Mesenchymal stem cell (in vitro differentiated cells and primary cell): ENCODE results near the gene SMIM45.

Experiments used
- DNase-seq: peaks from one replicate; pipeline ENCODE4 v3.0.0-alpha.2; 2013
- H2AFZ ChIP-seq: one replicate; pipeline ENCODE4 v1.6.1; 2013; ENCODE audit warnings: low read depth, mild to moderate bottlenecking, control low read depth, inconsistent platforms, low read length, moderate library complexity
- H2AK5ac ChIP-seq: 2 replicates; pipeline ENCODE4 v1.6.1; 2013; ENCODE audit warnings: low read length, moderate library complexity, mild to moderate bottlenecking, inconsistent platforms; ENCODE audit not compliant: severe bottlenecking
- H2BK120ac ChIP-seq: one replicate; pipeline ENCODE4 v1.6.1; 2013; ENCODE audit warnings: low read depth, mild to moderate bottlenecking, inconsistent platforms, low read length, moderate library complexity
- H2BK12ac ChIP-seq, 2 experiments: one replicate each; pipeline ENCODE4 v1.6.1; 2013; ENCODE audit warnings: inconsistent platforms in 2 of 2, low read length in 2 of 2, mild to moderate bottlenecking in 2 of 2, moderate library complexity in 2 of 2, control low read depth in 1 of 2
- H2BK15ac ChIP-seq: one replicate; pipeline ENCODE4 v1.6.1; 2013; ENCODE audit warnings: mild to moderate bottlenecking, low read depth, inconsistent platforms; ENCODE audit not compliant: poor library complexity, severe bottlenecking
- H2BK5ac ChIP-seq: 2 replicates; pipeline ENCODE4 v1.6.1; 2013; ENCODE audit warnings: low read depth, mild to moderate bottlenecking, low read length, control low read depth, inconsistent platforms; ENCODE audit not compliant: poor library complexity, severe bottlenecking
- H3K14ac ChIP-seq, 2 experiments: one replicate each; pipeline ENCODE4 v1.6.1; 2013; ENCODE audit warnings: inconsistent platforms in 2 of 2, low read length in 2 of 2, control low read depth in 1 of 2, mild to moderate bottlenecking in 1 of 2, moderate library complexity in 1 of 2
- H3K18ac ChIP-seq, 2 experiments: one replicate each; pipeline ENCODE4 v1.6.1; 2013; ENCODE audit warnings: inconsistent platforms in 2 of 2, low read length in 2 of 2, control low read depth in 1 of 2, low read depth in 1 of 2, mild to moderate bottlenecking in 1 of 2
- H3K23ac ChIP-seq, 2 experiments: one replicate each; pipeline ENCODE4 v1.6.1; 2013; ENCODE audit warnings: inconsistent platforms in 2 of 2, low read length in 2 of 2, mild to moderate bottlenecking in 2 of 2, moderate library complexity in 2 of 2, control low read depth in 1 of 2
- H3K27ac ChIP-seq: 2 replicates; pipeline ENCODE4 v1.5.1; 2013; ENCODE audit warnings: mild to moderate bottlenecking, moderate library complexity, low read length, control low read depth, inconsistent platforms; ENCODE audit not compliant: poor library complexity, severe bottlenecking
- H3K27me3 ChIP-seq, 2 experiments: 2 replicates each; pipeline versions ENCODE4 v1.6.1 to v1.7.0; 2013; ENCODE audit warnings: low read length in 2 of 2, mild to moderate bottlenecking in 2 of 2, moderate library complexity in 2 of 2, control low read depth in 1 of 2, inconsistent platforms in 1 of 2; ENCODE audit not compliant: control insufficient read depth in 1 of 2, insufficient read depth in 1 of 2
- H3K36me3 ChIP-seq, 2 experiments: 2 replicates each; pipeline versions ENCODE4 v1.6.1 to v1.7.0; 2013; ENCODE audit warnings: low read length in 2 of 2, control low read depth in 1 of 2, inconsistent platforms in 1 of 2, low read depth in 1 of 2, mild to moderate bottlenecking in 1 of 2; ENCODE audit not compliant: insufficient read depth in 2 of 2, control insufficient read depth in 1 of 2
- H3K4ac ChIP-seq, 2 experiments: one replicate each; pipeline ENCODE4 v1.6.1; 2013; ENCODE audit warnings: inconsistent platforms in 2 of 2, low read length in 2 of 2, mild to moderate bottlenecking in 2 of 2, moderate library complexity in 2 of 2, control low read depth in 1 of 2, low read depth in 1 of 2
- H3K4me1 ChIP-seq: 2 replicates; pipeline ENCODE4 v1.6.1; 2013; ENCODE audit warnings: low read depth, low read length, control low read depth; ENCODE audit not compliant: control insufficient read depth, insufficient read depth
- H3K4me2 ChIP-seq: 2 replicates; pipeline ENCODE4 v1.6.1; 2013; ENCODE audit warnings: low read length, mild to moderate bottlenecking, inconsistent platforms; ENCODE audit not compliant: poor library complexity, severe bottlenecking
- H3K4me3 ChIP-seq, 2 experiments: 2 replicates each; pipeline versions ENCODE4 v1.5.1 to v1.7.0; 2013; ENCODE audit warnings: low read length in 2 of 2, mild to moderate bottlenecking in 2 of 2, control low read depth in 1 of 2, low read depth in 1 of 2; ENCODE audit not compliant: insufficient read depth in 1 of 2
- H3K79me1 ChIP-seq: replicated peaks from 2 replicates; pipeline ENCODE4 v1.6.1; 2013; ENCODE audit warnings: mild to moderate bottlenecking, control low read depth, low read length, inconsistent platforms; ENCODE audit not compliant: poor library complexity, severe bottlenecking
- H3K9ac ChIP-seq: 2 replicates; pipeline ENCODE4 v1.7.0; 2013; ENCODE audit warnings: mild to moderate bottlenecking, low read length, moderate library complexity
- H3K9me3 ChIP-seq: 2 replicates; pipeline ENCODE4 v1.7.0; 2013; ENCODE audit warnings: mild to moderate bottlenecking, low read length; ENCODE audit not compliant: control insufficient read depth
- H4K8ac ChIP-seq: one replicate; pipeline ENCODE4 v1.6.1; 2013; ENCODE audit warnings: inconsistent platforms, mild to moderate bottlenecking, low read length, moderate library complexity
- H4K91ac ChIP-seq: one replicate; pipeline ENCODE4 v1.6.1; 2013; ENCODE audit warnings: mild to moderate bottlenecking, low read length, inconsistent platforms
- WGBS: methylation state at CpG from one replicate; pipeline ENCODE4 v1.1.7; 2013; ENCODE audit warnings: mixed read lengths; 5-methylcytosine and 5-hydroxymethylcytosine counted together

Gene SMIM45

GRCh38 chr22:41911001-41911611, 40.8 kb upstream of the SMIM45 start:
- Histone ChIP-seq H2BK15ac (peak overlapping the region; percentile 36), H2AK5ac (no peak overlapping the region), H4K8ac (no peak overlapping the region), H2BK12ac (no peak overlapping the region), H2AFZ (no peak overlapping the region), H3K14ac (no peak overlapping the region), H3K4me1 (peaks cover 49% of the 10 kb centered on the region), H4K91ac (no peak overlapping the region), H3K27me3 (peaks cover 44 to 55% of the 10 kb centered on the region in 2 experiments), H2BK120ac (no peak overlapping the region), H3K36me3 (peaks cover 14 to 20% of the 10 kb centered on the region in 2 experiments), H3K9ac (peak overlapping the region; percentile 29), H3K9me3 (no peaks in the 10 kb centered on the region), H3K79me1 (no peaks in the 10 kb centered on the region), H3K18ac (no peak overlapping the region), H2BK5ac (no peak overlapping the region), H3K4me3 (peak overlapping the region in 1 of 2 experiments; percentile 39), H3K23ac (peak overlapping the region in 1 of 2 experiments; percentile 36), H3K27ac (no peak overlapping the region), H3K4me2 (peak overlapping the region; percentile 76), H3K4ac (no peak overlapping the region)
- DNase-seq, result no peak
- 20% methylated on average over 33 of the region's 37 CpGs for WGBS

GRCh38 chr22:41912338-41913039, 39.5 kb upstream of the SMIM45 start:
- DNase-seq, result no peak
- WGBS, result 90% methylated on average over 9 of the region's 9 CpGs
- Histone ChIP-seq H3K27ac (no peak overlapping the region), H3K4me1 (peaks cover 48% of the 10 kb centered on the region), H2BK5ac (no peak overlapping the region), H3K79me1 (no peaks in the 10 kb centered on the region), H3K4me3 (no peak overlapping the region), H2BK15ac (no peak overlapping the region), H2AFZ (no peak overlapping the region), H3K14ac (no peak overlapping the region), H4K8ac (no peak overlapping the region), H3K9me3 (no peaks in the 10 kb centered on the region), H2BK120ac (no peak overlapping the region), H3K4ac (no peak overlapping the region), H3K23ac (no peak overlapping the region), H3K18ac (no peak overlapping the region), H4K91ac (no peak overlapping the region), H2BK12ac (no peak overlapping the region), H3K9ac (no peak overlapping the region), H3K27me3 (peaks cover 53 to 68% of the 10 kb centered on the region in 2 experiments), H3K36me3 (peaks cover 3 to 11% of the 10 kb centered on the region in 2 experiments), H2AK5ac (no peak overlapping the region), H3K4me2 (no peak overlapping the region)

- H2BK5ac ChIP-seq, result no peak overlapping the region
- H3K9ac ChIP-seq, result no peak overlapping the region
- peak overlapping the region in 1 of 2 experiments; percentile 18 for H3K4me3 ChIP-seq
- no peak overlapping the region for H3K4ac ChIP-seq
- H3K36me3 ChIP-seq, result peaks cover 0 to 4% of the 10 kb centered on the region in 2 experiments
- H3K18ac ChIP-seq, result no peak overlapping the region
- no peak overlapping the region for H3K23ac ChIP-seq
- H3K27ac ChIP-seq, result no peak overlapping the region
- H2BK15ac ChIP-seq, result no peak overlapping the region
- no peak overlapping the region for H3K4me2 ChIP-seq
- no peaks in the 10 kb centered on the region for H3K79me1 ChIP-seq
- H4K91ac ChIP-seq, result no peak overlapping the region
- 71% methylated on average over 11 of the region's 11 CpGs for WGBS
- DNase-seq, result no peak
- H2AK5ac ChIP-seq, result no peak overlapping the region
- H2BK120ac ChIP-seq, result no peak overlapping the region
- H3K9me3 ChIP-seq, result no peaks in the 10 kb centered on the region
- H4K8ac ChIP-seq, result no peak overlapping the region
- peaks cover 47% of the 10 kb centered on the region for H3K4me1 ChIP-seq
- H3K14ac ChIP-seq, result no peak overlapping the region
- H2AFZ ChIP-seq, result no peak overlapping the region
- no peak overlapping the region for H2BK12ac ChIP-seq
- peaks cover 57 to 75% of the 10 kb centered on the region in 2 experiments for H3K27me3 ChIP-seq
Observed at GRCh38 chr22:41913040-41913719, 38.8 kb upstream of the SMIM45 start.
